ENCODE measurements around the gene CCDC34. TPM values are rescaled to one million over a fixed set of nuclear protein-coding genes. Genes with fewer than 3 reads are reported as not detected.

The CCDC34 gene
- total and polyA plus RNA-seq, 2 of the 4 experiments (the other 2 are of a cell fraction) = 2.5 to 4.5 TPM

GRCh38 chr11:27290261-27291050 lies 72.6 kb downstream of the CCDC34 start:
- Histone ChIP-seq H2BK5ac (ENCODE audit: low read depth, low read length, poor library complexity, severe bottlenecking) (no peak overlapping the region), H3K4me2 (ENCODE audit: low read depth, low read length) (no peak overlapping the region), H3K4me1 (ENCODE audit: control insufficient read depth, insufficient read depth, low read length) (peaks cover 4% of the 10 kb centered on the region; the same call in 1 of the 2 replicates), H3K79me1 (ENCODE audit: low read depth in 1 of 2, low read length in 2 of 2) (no peaks in the 10 kb centered on the region), H4K91ac (ENCODE audit: insufficient read depth, low read depth, low read length) (no peak overlapping the region), H3K56ac (ENCODE audit: extremely low read depth, insufficient read depth, low read length) (no peak overlapping the region), H3K9ac (ENCODE audit: low read depth, low read length) (no peak overlapping the region), H3K4ac (ENCODE audit: low read depth, low read length) (no peak overlapping the region), H4K5ac (ENCODE audit: low read depth, low read length) (no peak overlapping the region), H2AFZ (replicated peaks; ENCODE audit: low read length, poor library complexity) (no peak overlapping the region), H2AK5ac (ENCODE audit: low read depth, low read length) (no peak overlapping the region), H3K36me3 (ENCODE audit: control insufficient read depth, insufficient read depth, low read length) (no peaks in the 10 kb centered on the region), H3K9me1 (ENCODE audit: insufficient read depth, low read length) (no peaks in the 10 kb centered on the region), H3K4me3 (ENCODE audit: insufficient read depth, low read depth, low read length) (no peak overlapping the region), H3K23ac (ENCODE audit: low read depth, low read length) (no peak overlapping the region), H3K27ac (ENCODE audit: insufficient read depth, low read length) (no peak overlapping the region), H3K18ac (ENCODE audit: low read depth, low read length) (no peak overlapping the region), H3K27me3 (ENCODE audit: control insufficient read depth, insufficient read depth, low read length) (peaks cover 9% of the 10 kb centered on the region), H4K8ac (ENCODE audit: low read depth in 2 of 2, low read length in 2 of 2) (no peak overlapping the region), H2BK120ac (ENCODE audit: low read depth, low read length) (no peak overlapping the region), H3K14ac (replicated peaks; ENCODE audit: low read depth, low read length) (no peak overlapping the region), H2BK20ac (ENCODE audit: low read depth, low read length) (no peak overlapping the region), H2BK15ac (ENCODE audit: low read depth, low read length) (no peak overlapping the region), H3K9me3 (ENCODE audit: control insufficient read depth, insufficient read depth, low read length) (no peaks in the 10 kb centered on the region), H4K20me1 (ENCODE audit: insufficient read depth, low read length) (no peaks in the 10 kb centered on the region), H2AK9ac (replicated peaks; ENCODE audit: low read depth, low read length, poor library complexity) (no peak overlapping the region)
- dilution Hi-C loops (cut with HindIII; ENCODE audit: low sequenced_read_pairs, unreplicated experiment) (no loop called here), intact Hi-C loops (cut with micrococcal nuclease) (no loop called here), in situ Hi-C loops (cut with MboI; ENCODE audit: low sequenced_read_pairs) (no loop called here)
- no peak for DNase-seq
- ATAC-seq (ENCODE audit: low read depth) = no peak
- POLR2A ChIA-PET (ENCODE audit: unreplicated experiment) = no interaction called here
- WGBS, 2 experiments (ENCODE audit: extremely low coverage in 2 of 2, insufficient read length in 1 of 2) = 17% methylated on average over 1 of the region's 4 CpGs; no CpG with 5 or more reads in 1 of the 2 experiments
- TF ChIP-seq RFX5 (IDR thresholded peaks at IDR 0.05; ENCODE audit: low read depth, low read length) (no peak), POLR2A (IDR thresholded peaks at IDR 0.05; ENCODE audit: low read depth, low read length) (no peak), CEBPB (IDR thresholded peaks at IDR 0.05; ENCODE audit: low read depth, low read length) (no peak), USF2 (IDR thresholded peaks at IDR 0.05; ENCODE audit: low read depth, low read length) (no peak), MAZ (IDR thresholded peaks at IDR 0.05; ENCODE audit: borderline replicate concordance, low read depth, low read length) (no peak), CHD1 (IDR thresholded peaks at IDR 0.05; ENCODE audit: low read depth, low read length) (no peak), FOS (IDR thresholded peaks at IDR 0.05; ENCODE audit: low read depth, low read length) (no peak), MAFK (IDR thresholded peaks at IDR 0.05; ENCODE audit: low read depth, low read length) (no peak), NFE2L2 (IDR thresholded peaks at IDR 0.05; ENCODE audit: low read depth, low read length) (no peak), CTCF (conservative IDR thresholded peaks at IDR 0.05; ENCODE audit: low read depth, low read length) (no peak), SMC3 (IDR thresholded peaks at IDR 0.05; ENCODE audit: low read depth, low read length) (no peak), RAD21 (IDR thresholded peaks at IDR 0.05; ENCODE audit: low read length) (no peak), BHLHE40 (IDR thresholded peaks at IDR 0.05; ENCODE audit: low read depth, low read length) (no peak), MXI1 (IDR thresholded peaks at IDR 0.05; ENCODE audit: borderline replicate concordance, low read depth, low read length) (no peak)
- TF ChIP-seq, protein P1, sequence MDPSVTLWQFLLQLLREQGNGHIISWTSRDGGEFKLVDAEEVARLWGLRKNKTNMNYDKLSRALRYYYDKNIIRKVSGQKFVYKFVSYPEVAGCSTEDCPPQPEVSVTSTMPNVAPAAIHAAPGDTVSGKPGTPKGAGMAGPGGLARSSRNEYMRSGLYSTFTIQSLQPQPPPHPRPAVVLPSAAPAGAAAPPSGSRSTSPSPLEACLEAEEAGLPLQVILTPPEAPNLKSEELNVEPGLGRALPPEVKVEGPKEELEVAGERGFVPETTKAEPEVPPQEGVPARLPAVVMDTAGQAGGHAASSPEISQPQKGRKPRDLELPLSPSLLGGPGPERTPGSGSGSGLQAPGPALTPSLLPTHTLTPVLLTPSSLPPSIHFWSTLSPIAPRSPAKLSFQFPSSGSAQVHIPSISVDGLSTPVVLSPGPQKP (IDR thresholded peaks at IDR 0.05; ENCODE audit: borderline replicate concordance, low read depth, low read length) = no peak
- BruUV-seq (replicated peaks) = no TSS peak
- CTCF ChIA-PET = interaction anchor here (0.6 kb wide), 1 partner anchor 79 kb away, joined by 3 read pairs; no protein-coding TSS in a partner anchor

All from IMR-90 (cell line).